NCI-H446 (cell line): ENCODE results near the gene CYRIA.

Source experiments
- DNase-seq, 2 experiments: peaks; one replicate each; lab custom pipeline; 2025; lab: John Stamatoyannopoulos, UW

The CYRIA gene

DNA sequence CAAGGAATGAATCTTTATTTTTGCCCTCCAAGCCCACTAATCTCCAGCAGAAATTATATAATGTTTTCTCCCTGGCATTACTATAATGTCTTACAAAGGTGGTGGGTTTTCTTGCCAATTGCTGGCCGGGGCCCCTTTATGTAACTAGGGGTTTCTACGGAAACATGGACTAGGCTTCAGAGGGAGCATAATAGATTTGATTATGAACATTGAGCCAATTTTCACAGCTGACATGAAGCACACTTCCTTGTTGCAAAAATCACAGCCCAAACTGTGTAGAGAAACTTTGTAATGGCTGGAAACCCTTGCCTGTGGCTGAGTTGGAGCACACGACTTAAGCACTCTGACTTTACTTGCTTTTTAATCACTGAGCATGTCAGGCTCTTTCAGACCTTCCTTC is 3.8 kb upstream of the CYRIA start:
- no peak for DNase-seq

DNA sequence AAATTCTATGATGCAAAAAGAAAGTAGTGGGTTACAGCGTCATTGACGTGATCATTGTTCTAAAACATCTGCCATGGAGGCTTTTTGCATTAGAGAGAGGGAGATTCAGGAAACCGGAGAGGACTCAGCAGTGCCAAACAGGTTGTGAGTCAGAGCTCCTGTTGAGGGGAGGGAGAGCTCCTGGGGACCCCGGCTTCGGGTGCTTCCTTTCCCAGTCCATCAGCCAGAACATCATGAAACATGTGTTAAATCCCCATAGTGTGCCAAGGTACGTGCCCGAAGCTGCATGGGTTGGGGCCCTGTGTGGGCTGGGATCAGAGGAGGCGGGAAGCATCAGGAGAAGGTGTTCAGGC is 791 bp upstream of the CYRIA start:
- DNase-seq = no peak

DNA sequence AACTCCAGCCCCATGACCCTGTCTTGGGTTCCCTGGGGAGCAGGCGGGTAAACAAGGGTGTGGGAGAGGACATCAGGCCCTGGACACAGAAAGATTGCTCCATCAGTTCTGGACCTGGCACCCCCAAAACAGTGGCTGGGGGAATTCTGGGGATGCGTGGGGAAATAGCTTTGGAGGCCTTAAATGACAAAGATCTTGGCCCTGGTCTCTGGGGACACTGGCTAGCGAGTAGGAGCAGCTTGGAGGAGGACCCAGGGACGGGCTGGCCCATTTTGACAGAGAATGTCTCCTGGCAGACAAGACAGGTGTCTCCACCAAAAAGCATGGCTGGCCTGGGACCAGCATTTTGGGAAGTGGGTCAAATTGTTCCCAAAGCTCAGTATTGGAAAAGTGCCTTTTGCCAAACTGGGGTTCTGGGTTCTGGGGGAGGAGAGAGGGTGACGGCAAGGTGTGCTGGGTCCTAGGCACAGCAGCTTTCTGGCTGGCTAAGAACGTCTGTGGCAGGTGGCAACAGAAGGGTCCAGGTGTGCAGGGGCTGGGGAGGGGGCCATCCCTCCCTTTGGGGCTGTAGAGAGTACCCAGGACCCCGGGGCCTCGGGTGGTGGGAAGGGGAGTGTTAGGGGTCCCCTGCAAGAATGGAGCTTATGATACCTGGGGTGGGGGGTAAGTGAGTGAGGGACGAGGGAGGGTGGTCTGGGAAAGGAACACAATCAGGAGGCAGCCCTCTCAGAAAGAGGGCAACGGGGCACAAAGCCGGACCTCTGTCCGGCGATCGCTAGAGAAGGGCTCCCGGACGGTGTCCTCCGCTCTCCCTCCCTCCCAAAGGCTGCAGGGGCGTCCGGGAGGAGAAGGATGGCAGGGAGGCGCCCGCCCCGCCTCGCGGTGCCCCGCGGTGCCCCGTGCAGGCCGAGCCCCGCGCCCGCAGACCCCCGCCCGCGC is 556 bp downstream of the CYRIA start:
- no peak for DNase-seq

DNA sequence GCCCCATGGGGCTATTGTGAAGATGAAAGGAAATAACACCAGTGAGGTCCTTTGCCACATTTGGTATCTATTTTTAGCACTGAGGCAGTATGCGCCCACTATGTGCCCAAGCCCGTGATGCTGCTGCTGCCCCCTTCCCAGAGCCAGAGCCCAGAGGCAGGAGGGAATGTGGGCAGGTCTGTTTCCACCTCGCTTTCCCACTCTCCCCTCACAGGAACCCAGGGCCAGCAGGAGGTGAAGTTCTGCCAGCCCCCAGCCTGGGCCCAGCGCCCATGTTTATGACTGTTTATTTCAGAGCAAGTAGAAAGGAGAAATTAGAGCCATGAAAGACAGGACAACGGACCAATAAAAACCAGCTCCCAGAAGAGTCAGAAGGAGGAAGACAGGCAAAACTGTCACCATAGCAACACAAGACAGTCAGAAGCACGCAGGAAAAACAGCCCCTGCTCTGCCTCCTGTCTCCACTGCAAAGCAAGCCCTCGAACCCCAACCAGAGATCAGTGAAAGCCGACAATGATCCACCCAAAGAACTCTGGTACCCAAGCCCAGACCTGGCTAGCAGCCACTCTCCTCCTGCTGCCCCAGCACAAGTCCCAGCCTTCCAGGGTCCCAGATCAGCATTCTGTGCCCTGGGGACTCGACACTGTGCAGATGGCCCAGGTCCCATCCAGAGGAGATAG is 1.4 kb downstream of the CYRIA start:
- DNase-seq = peak; percentile 76 to 80

DNA sequence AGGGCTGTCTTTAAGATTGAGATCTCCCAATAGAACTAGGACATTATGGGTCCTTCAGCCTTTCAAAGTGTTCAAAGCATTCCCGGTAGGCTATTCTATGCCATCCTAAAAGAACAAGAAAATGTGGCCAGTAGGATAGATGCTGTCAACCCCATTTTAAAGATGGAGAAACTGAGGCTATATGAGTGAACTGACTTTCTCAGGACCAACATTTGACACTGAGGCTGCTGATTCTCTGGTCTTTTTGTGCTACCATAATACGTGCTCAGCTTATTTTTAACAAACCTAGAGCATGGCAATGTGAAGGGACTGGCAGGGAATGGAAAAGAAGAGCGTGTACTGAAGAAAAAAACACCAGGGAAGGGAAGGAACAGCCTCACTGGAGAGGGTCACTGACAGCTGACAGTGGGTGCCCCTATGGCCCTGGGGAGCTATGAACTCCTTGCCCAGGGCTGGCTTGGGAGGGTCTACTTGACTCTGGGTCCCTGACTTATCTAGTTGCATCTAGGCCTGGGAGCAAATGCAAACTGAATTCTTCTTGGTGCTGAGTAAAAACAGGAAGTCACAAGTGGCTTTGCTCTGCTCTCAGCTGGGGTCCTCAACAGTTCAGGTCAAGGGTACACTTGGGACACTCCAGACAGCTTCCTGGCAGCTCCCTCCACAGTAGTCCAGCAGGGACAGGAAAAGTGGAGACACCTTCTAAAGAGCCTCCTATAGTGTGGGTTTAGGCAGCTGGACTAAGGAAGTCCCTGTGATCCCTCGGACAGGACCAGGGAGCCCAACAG is 2.3 kb downstream of the CYRIA start:
- DNase-seq = no peak

DNA sequence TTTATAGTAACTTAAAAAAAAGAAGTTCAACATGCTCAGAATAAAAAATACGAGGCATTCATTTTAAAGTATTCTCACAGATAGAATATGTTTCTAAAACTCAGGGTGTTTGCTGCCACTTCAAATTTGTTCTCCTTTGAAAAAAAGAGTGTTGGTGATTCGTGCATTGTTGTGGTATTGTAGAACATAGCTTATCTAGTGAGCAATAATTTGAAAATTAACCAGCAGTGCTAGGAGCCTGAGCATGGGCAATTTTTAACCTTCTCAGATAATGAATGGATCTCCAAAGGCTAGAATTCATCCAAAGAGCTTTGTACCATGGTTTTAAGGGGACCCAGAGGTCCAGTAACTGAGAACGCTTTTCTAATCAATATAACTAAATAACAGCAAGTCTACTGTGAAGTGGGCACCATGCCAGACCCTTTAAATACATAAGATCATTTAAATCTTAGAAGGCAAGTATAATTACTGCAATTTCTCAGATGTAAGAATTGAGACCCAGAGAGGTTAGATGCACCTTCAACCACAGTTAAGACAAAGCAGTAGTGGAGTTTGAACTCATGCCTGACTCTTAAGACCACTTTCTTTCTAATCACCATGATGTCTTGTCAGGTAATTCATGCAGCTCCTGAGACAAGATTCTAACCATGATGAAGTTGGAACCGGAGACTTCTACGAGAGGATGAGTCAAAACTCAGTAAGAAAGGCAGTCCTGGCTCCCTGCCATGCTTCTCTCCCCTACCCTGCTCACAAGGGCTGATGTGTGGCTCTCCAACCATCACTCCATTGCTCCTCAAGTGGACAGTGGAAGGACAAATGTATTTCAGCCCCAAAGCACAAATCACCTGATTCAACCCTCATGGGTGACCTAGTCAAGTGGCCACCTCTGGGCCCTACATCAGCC is 3.4 kb downstream of the CYRIA start:
- no peak for DNase-seq

DNA sequence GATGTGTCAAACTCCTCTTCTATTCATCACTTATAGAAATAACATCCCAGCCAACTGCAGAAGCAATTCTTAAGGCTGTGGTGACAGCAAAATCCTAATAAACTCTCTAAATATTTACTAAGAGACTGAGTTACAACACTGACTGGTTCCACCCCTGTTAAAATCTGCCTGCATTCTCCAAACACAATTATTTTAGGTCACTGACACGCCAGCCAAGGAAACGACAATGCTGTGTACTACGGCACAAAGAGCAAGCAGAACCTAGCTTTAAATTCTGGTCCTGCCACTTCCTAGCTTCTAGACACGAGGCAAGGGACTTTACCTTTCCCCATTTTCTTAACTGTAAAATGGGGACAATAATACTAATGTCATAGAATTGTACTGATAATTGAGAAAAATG is 4.1 kb downstream of the CYRIA start:
- no peak for DNase-seq

DNA sequence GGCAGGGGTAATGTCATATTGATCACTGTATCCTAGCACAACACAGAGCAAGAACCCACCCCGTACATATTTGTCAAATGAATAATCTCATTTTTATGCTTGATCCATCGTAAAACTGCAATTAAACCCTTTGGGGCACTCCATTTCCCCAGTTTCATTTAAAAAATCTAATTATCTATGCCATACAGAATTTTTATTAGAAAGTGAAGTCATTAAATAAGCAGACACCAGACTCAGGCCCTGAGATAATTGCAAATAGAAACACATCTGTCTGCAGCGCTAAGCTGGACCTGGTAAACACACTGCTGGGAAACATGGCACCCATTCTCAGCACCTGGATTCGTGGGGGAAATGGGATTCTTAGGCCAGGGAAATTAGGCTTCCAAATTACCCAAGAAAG is 5.1 kb downstream of the CYRIA start:
- DNase-seq = no peak

DNA sequence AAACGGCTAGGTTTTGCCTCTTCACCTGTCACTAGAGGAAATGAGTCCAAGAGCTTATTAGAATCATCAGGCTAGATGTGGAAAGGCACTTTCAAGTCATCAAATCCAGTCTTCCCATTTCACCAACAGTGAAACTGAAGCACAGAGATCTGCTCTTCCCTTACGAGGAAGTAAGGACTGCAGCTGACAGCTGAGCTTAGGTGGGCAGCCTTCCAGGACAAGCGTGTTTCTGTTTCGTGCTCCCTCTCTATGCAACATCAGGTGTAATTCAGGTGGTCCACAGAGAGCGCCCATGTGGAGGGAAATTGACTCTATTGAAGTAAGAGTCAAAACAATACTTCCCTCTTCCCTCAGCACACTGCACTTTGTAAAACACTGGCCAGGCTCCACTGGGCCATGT is 5.5 kb downstream of the CYRIA start:
- no peak for DNase-seq

DNA sequence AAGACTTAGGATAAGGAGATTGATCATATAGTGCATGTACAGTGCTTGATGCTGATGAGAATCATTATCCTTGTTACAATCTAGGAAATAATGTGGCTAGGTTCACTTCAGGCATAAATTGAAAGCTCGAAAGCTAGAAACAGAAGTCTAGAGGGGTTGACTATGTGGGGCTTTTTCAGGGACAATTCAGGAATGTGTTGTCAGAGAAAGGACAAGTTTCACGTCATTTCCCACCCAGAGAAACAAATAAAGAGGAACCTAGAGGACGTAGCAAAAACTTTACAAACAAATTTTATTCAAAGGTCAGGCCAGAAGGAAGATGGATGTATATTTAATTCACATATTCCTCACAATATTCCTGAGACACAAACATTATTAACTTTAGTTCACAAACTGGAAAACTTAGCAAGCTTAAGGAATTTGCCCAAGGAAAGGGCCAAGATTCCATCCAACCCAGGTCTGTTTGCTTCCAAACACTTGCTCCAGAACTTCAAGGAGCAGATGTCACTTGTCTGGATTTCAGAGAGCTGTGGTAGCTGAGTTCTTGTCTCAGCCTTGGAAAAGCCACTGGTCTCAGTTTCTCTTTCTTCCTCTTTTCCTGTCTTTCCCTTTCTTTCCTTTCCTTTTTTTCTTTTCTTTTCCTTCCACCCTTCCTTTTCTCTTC is 7.4 kb downstream of the CYRIA start:
- DNase-seq = no peak

DNA sequence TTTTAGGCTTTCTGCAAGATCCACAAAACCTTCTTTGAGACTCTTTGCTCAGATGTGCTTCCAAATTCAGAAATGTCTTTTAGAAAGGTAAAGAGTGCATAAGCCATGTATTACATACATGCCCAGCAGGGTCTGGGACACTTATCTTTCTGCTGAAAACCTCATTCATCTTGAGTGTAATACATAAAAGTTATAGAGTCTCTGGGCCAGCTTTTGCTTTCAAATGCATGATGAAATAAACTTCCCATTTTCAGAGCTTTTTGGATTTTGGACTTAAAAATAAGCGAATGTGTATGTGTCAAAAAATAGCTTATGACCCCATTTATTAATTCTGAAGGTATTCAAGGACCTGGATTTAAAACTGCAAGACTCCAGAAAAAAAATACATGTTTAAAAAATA is 8.0 kb downstream of the CYRIA start:
- no peak for DNase-seq

DNA sequence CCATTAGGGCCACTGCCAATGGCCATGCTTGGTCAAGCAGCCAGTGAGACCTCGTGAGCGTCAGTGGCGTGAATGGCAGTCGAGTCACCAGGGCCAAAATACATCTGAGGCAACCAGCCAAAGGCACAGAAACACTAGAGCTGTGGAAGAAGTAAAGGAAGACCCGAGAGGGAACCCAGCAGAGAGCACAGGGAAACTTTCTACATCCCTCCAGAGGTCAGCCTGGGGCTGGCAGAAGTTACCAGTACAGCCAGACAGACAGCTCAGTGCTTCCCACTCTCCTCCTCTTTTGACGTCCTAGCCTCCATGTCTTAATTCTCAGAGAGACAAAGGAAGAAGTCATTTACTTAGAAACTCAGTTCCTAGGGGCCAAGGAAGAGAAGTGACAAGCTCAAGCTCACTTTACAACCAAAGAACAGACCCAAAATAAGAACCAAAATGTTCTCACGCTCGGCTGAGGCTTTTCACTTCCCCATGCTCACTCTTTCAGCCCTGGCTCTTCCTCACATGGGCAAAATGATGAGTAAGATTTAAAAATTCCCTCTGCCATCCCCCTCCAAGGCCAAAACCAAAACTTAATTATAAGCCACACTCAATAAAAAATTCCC is 8.7 kb downstream of the CYRIA start:
- DNase-seq = no peak

DNA sequence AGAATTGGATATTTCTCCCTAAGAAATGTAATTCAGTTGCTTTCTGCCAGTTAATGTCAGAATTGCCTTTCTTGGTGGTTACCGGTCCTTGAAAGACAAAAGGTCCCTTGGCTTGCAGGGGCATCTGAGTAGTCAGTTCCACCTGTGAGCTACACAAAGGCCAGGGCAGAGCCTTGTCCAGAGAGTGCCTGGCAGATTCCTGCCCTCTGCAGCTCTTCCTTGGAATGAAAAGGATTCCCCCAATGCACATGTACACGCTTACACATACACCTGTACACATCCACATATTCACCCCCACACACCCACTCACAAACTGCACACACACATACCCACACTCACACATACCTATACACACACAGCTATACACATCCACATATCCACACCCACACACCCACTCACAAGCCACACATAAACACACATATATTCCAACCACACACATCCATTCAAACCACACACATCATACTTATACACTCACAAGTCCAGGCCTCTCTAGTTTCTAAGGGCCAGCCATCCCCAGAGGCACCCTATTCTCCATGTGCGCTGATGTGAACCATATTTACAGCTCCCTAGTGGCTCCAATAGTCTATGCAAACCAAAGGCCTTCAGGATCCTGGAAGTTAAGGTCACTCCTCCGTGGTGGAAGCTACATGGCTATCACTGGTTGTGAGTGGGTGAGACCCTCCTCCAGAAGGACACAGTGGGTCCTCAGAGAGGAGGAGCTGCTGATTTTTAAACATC is 9.6 kb downstream of the CYRIA start:
- no peak for DNase-seq

DNA sequence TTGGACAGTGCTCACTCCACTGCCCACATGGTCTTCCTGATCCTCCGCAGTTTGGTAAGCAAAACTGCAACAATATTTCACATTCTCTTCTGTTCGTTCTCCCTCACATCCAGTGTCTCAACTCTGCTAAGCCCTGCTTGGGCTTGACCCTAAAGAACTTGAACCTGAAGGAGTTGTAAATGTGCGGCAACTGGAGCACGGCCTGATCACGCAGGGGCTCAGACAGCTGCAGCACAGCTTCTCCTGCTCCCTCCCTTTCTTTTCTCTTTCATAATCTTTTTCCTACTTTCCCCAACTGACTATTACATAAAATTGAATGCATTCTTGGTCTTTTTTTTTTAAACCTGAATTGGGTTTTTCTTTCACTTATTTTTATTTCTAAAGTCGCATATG is 10.2 kb downstream of the CYRIA start:
- no peak for DNase-seq

DNA sequence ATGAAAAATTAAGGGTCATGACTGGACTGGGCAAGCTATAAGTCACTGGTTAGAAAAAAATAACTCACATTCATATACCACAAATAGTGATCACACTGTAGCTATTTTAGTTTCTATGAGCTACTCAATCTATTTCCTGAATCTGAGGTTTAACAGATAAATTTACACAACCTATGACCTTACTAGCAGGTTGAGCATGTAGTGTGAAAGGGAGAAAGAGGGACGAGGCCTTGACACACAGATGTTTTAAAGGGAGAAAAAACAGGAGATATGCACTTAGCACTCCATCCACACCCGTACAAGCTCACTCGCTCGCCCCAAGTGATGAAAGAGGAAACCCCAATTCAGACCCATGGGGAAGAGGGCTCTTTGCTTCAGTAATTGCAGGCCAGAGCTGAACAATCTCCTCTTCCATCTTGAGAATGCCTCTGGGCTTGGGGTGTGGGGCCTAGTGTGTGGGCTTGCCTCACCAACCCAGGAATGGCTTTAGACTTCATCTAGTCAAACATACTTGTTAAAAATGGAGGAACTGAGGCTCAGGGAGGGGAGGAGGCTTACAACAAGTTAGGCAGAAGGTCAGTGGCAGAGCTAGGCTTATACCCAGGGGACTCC is 10.7 kb downstream of the CYRIA start:
- DNase-seq = no peak

DNA sequence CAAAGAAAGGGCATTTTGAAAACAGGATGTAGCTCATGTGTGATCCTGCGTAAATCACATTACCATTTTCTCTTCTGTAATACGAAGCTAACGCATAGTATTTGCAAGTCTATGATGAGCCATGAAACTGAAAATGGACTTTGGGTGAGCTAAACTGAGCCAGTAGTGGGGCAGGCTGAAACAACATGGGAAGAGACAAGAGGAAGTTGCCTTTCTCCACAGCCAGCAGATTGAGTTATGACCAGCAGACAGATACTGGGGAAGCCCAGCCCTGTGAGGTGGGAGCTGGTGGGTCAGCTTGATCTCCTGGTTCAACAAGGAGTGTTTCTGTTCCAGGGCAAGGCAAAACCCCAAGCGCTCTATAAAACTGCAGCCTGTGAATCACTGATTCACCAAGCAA is 11.8 kb downstream of the CYRIA start:
- no peak for DNase-seq

DNA sequence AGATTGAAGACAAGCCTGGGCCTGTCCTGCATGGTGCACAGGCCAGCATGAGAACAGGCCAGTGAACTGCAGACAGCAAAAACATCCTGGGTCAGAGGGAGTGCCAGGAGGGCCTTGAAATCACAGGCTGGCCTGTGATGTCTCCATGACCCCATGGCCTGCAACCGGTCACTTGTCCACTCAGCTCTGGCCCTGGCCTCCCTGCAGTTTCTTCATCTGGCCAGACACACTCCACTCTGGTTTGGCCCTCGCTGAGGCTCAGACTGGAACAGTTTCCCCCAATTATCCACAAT is 12.6 kb downstream of the CYRIA start:
- no peak for DNase-seq

DNA sequence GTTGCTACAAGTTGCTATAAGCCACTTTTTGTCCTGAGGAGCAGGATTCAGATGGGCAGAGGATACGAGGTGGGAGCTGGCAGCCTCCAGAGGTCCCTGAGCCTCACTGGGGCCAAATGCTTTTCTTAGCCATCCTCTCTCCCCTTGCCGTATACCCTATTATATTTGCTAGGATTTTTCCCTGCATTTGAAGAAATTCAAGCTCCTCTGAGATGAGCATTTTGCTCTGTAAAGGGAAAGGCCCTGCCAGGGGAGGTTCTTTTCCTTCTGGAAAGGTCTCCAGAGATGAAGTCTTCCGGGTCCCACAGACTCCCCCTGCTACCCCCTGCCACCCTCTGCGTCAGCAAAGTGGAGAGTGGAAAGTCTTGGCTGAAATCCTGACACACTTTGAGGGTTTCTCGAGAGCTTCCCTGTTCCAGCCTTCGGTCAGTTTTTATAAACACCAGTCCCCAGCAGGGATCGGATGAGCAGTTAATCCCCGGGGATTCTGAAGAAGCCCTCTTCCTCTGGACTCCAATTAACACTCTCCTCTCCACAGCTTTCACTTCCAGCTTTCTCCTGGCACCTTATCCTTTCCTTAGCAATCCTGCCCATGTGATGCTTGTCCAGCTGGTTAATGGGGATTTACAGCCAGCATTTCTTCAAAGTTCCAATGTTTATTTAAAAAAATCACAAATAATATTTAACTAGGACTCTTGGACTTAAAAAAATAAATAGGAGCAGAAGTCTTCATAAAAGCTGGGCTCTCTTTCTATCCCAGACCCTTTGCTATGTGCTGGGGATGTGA is 13.1 kb downstream of the CYRIA start:
- DNase-seq = no peak
